ENCODE data around the gene PALB2.

- TF ChIP-seq POLR2A (IDR thresholded peaks at IDR 0.05; ENCODE audit: low read length) (no peak), GATA1 (IDR thresholded peaks at IDR 0.05; ENCODE audit: low read depth, low read length) (no peak)
These were observed 32.9 kb downstream of the PALB2 start for GRCh38 chr16:23608194-23608593.

All from erythroblast (primary cell).